B cell (primary cell): Measurements from ENCODE around the gene MCM10.

Source experiments
- CTCF ChIP-seq: fragments of 200-600 bp; IDR thresholded peaks from one replicate; pipeline ENCODE4 v1.8.0; 2022; ENCODE audit warnings: antibody characterized with exemption, mild to moderate bottlenecking
- EZH2 ChIP-seq: IDR thresholded peaks from 2 replicates; pipeline ENCODE4 v1.6.1; 2012; ENCODE audit warnings: borderline replicate concordance, low read depth, mild to moderate bottlenecking, moderate library complexity, low read length; ENCODE audit not compliant: insufficient read depth, poor library complexity, severe bottlenecking

GRCh38 chr10:13234172-13234571, 72.8 kb downstream of the MCM10 start, which contains the start of gene UCMA:
- TF ChIP-seq EZH2 (no peak), CTCF (no peak)
